ENCODE results near the gene DAAM2. TPM values are rescaled to one million over a fixed set of nuclear protein-coding genes. Genes with fewer than 3 reads are reported as not detected.

The DAAM2 gene
- total RNA-seq, 4 donors from 2014 or later: 36.5 to 154 (median 54.1) TPM

- DNase-seq (ENCODE audit: low spot score) (no peak), ATAC-seq (ENCODE audit: low FRiP score) (no peak)
- no peak for TF ChIP-seq CTCF (IDR thresholded peaks at IDR 0.05)
Measured at GRCh38 chr6:39880594-39880993, 88.4 kb downstream of the DAAM2 start.

GRCh38 chr6:39881851-39882530, 89.8 kb downstream of the DAAM2 start:
- DNase-seq (ENCODE audit: low spot score): no peak
- no peak for TF ChIP-seq CTCF (IDR thresholded peaks at IDR 0.05)
- ATAC-seq (ENCODE audit: low FRiP score): no peak

GRCh38 chr6:39882531-39882899, 90.3 kb downstream of the DAAM2 start:
- DNase-seq (ENCODE audit: low spot score) (no peak), ATAC-seq (ENCODE audit: low FRiP score) (no peak)
- no peak for TF ChIP-seq CTCF (IDR thresholded peaks at IDR 0.05)

- DNase-seq (ENCODE audit: low spot score) (no peak), ATAC-seq (ENCODE audit: low FRiP score) (no peak)
Measured at GRCh38 chr6:39884696-39885095, 92.5 kb downstream of the DAAM2 start.

GRCh38 chr6:39885691-39886090, 93.5 kb downstream of the DAAM2 start:
- ATAC-seq (ENCODE audit: low FRiP score) (no peak), DNase-seq (ENCODE audit: low spot score) (no peak)
- no peak for TF ChIP-seq CTCF (IDR thresholded peaks at IDR 0.05)

More at GRCh38 chr6:39884696-39885095, 92.5 kb downstream of the DAAM2 start:
- TF ChIP-seq CTCF (IDR thresholded peaks at IDR 0.05): no peak

- DNase-seq (ENCODE audit: low spot score) (no peak), ATAC-seq (ENCODE audit: low FRiP score) (no peak)
- no peak for TF ChIP-seq CTCF (IDR thresholded peaks at IDR 0.05)
Measured at GRCh38 chr6:39886871-39887270, 94.7 kb downstream of the DAAM2 start.

- DNase-seq (ENCODE audit: low spot score) (peak; percentile 26), ATAC-seq (ENCODE audit: low FRiP score) (peak; percentile 91)
- TF ChIP-seq CTCF (IDR thresholded peaks at IDR 0.05): no peak
Measured at GRCh38 chr6:39887692-39888450, 95.7 kb downstream of the DAAM2 start.

All from omental fat pad (tissue), 4 donors.